Fibroblast of pulmonary artery (primary cell): ENCODE results near the gene SLC22A4.

Experiments used
- DNase-seq: peaks from one replicate; pipeline ENCODE4 v3.0.0-alpha.2; 2010; ENCODE audit warnings: low read depth
- H3K4me3 ChIP-seq: replicated peaks from 2 replicates; pipeline ENCODE4 v1.5.1; 2011; ENCODE audit warnings: low read depth, mild to moderate bottlenecking, control low read depth, low read length, moderate library complexity
- TF ChIP-seq, protein P1 (sequence below): IDR thresholded peaks from 2 replicates; pipeline ENCODE4 v1.5.1; 2011; ENCODE audit warnings: mild to moderate bottlenecking, control low read depth, low read length, inconsistent platforms; ENCODE audit errors: missing control alignments

Gene SLC22A4

DNA sequence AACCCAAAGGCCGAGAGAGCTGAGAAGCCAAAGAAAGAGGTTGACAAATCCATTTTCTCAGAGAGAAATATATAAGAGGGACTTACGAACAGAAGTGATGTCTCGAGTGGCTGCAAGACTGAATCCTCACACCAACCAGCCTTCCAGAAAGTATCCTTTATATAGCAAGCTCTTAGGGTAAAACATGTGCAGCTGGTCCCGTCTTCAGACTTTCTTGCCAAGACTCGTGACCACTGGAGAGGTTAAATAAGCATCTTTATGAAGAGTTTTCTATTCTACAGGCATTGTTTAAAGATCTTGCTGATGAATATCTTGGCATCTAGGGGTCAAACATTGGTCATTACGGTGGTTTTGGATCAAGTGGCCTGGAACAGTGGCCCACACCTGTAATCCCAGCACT, 16.9 kb upstream of the SLC22A4 start:
- no peak overlapping the region for H3K4me3 ChIP-seq
- no peak for DNase-seq
- TF ChIP-seq, protein P1, sequence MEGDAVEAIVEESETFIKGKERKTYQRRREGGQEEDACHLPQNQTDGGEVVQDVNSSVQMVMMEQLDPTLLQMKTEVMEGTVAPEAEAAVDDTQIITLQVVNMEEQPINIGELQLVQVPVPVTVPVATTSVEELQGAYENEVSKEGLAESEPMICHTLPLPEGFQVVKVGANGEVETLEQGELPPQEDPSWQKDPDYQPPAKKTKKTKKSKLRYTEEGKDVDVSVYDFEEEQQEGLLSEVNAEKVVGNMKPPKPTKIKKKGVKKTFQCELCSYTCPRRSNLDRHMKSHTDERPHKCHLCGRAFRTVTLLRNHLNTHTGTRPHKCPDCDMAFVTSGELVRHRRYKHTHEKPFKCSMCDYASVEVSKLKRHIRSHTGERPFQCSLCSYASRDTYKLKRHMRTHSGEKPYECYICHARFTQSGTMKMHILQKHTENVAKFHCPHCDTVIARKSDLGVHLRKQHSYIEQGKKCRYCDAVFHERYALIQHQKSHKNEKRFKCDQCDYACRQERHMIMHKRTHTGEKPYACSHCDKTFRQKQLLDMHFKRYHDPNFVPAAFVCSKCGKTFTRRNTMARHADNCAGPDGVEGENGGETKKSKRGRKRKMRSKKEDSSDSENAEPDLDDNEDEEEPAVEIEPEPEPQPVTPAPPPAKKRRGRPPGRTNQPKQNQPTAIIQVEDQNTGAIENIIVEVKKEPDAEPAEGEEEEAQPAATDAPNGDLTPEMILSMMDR: no peak

DNA sequence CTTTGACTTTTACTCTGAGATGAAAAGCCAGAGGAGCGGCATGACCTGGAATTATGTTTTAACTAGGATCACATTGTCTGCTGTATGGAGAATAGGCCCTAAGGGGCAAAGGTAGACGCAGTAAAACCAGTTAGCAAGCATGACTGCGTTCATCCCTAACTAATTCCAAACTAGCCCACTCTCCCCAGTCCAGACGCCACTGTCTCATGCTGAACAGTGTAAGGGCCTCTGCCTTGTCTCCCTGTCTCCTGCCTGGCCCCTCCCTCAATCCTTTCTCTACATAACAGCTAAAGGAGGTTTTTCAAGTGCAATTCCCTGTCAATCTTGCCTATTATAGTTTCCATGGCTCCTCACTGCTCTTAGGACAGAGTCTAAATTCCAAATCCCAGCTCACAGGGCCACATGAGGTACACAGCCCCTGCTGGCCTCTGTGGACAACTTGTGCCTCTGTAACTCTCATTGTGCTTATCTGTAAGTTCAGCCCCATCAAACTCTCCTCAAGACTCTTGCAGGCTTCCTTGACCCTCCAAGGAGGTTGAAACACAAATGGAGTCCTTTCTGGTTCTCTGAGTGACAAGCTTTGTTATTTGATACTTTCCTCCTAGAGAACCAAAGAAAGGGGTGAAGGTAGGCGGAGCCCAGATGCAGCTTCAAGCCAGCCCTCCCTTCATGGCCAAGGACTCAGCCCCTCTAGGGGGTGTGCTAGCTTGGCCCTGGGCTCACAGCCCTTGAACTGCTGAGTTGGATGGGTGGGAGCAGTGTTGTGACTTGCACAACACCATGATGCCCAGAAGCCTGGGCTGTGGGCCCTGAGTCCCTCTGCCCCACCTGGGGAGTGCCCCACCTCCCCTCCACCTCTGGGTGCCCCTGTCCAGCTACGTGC, 16.0 kb upstream of the SLC22A4 start:
- no peak for DNase-seq
- TF ChIP-seq, protein P1: no peak
- no peak overlapping the region for H3K4me3 ChIP-seq

DNA sequence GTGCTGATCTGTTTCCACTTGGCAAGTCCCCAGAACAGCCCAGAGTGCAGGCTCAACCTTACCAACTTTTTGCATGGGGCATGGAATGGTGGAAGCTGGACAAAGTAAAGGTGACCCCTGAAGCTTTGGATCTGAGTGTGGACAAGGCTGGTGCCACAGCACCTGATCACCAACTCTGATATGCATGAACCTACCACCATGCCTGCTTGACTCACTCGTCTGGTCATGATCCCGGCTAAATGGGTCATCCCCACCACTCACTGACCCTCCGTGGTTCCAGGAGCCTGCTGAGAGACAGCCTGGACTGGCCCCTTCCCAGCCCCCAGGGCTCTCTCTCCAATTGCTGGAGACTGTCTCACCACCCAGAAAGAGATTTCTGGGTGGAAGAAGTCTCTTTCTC, 14.4 kb upstream of the SLC22A4 start:
- no peak for DNase-seq
- TF ChIP-seq, protein P1: no peak

GRCh38 chr5:132280371-132281240, 13.6 kb upstream of the SLC22A4 start:
- TF ChIP-seq, protein P1: no peak
- H3K4me3 ChIP-seq: no peak overlapping the region

More for the DNA sequence above, 14.4 kb upstream of the SLC22A4 start:
- H3K4me3 ChIP-seq: no peak overlapping the region

GRCh38 chr5:132281856-132282614, 12.2 kb upstream of the SLC22A4 start:
- TF ChIP-seq, protein P1: no peak
- no peak for DNase-seq
- no peak overlapping the region for H3K4me3 ChIP-seq

More at GRCh38 chr5:132280371-132281240, 13.6 kb upstream of the SLC22A4 start:
- no peak for DNase-seq

DNA sequence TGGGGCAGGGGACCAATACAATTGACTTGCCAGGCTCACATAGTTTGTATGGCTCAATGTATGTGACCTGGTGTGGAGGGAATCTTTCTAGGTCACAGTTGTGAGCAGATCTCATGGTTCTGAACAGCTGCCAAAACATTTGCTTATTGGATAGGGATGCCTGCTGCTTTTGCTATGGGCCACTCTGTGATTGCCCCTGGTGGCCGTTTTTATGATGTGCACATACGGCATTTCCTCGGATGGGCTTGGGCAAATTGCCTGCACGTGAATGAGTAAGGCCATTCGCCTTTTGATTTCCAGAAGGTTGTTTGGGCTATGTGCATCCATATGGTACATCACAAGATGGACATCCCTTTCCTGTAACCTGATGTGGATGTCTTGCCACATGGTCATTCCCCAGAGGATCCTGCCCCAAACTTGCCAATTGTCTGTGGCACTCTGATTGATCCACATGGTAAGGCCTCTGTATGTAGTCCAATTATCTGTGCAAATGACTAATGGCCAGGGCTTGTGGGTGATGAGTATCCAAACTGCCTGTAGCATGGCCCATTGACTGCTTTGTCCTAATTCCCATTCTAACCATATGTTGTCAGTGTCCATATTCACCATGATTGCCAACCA, 10.7 kb upstream of the SLC22A4 start:
- DNase-seq: peak; percentile 69
- no peak overlapping the region for H3K4me3 ChIP-seq
- TF ChIP-seq, protein P1: peak; percentile 56
